Measurements from ENCODE around the gene PPM1A.

PPM1A gene

GRCh38 chr14:60204843-60205774, 43.9 kb upstream of the PPM1A start:
- H3K27ac ChIP-seq (ENCODE audit: extremely low read depth, low read depth, low read length) = no peak overlapping the region
- H3K4me3 ChIP-seq (ENCODE audit: low read depth, low read length) = no peak overlapping the region
- no peaks in the 10 kb centered on the region for H3K4me1 ChIP-seq (ENCODE audit: control insufficient read depth, insufficient read depth, low read length)
- H3K36me3 ChIP-seq (ENCODE audit: control insufficient read depth in 2 of 2, insufficient read depth in 1 of 2, low read length in 2 of 2) = no peaks in the 10 kb centered on the region
- no peaks in the 10 kb centered on the region for H3K9me3 ChIP-seq (ENCODE audit: control insufficient read depth, insufficient read depth, low read depth, low read length)
- POLR2A ChIA-PET = no interaction called here
- CTCF ChIA-PET = no interaction called here
- no peak for TF ChIP-seq ZNF48 (tag by site-specific recombination; IDR thresholded peaks at IDR 0.05)
- no peak for TF ChIP-seq ZNF112 (tag by site-specific recombination; IDR thresholded peaks at IDR 0.05)
- no peak for TF ChIP-seq GLIS1 (tag by site-specific recombination; IDR thresholded peaks at IDR 0.05)
- TF ChIP-seq ZNF510 (tag by site-specific recombination; IDR thresholded peaks at IDR 0.05; ENCODE audit: insufficient replicate concordance) = no peak
- TF ChIP-seq BCL11B (tag by site-specific recombination; IDR thresholded peaks at IDR 0.05; ENCODE audit: low read depth) = no peak
- no peak for TF ChIP-seq ZNF341 (tag by site-specific recombination; IDR thresholded peaks at IDR 0.05; ENCODE audit: low read depth)
- no peak for TF ChIP-seq EGR2 (tag by site-specific recombination; IDR thresholded peaks at IDR 0.05; ENCODE audit: low read depth)
- TF ChIP-seq ZNF280C (tag by site-specific recombination; IDR thresholded peaks at IDR 0.05) = no peak
- no peak for TF ChIP-seq SP7 (tag by site-specific recombination; IDR thresholded peaks at IDR 0.05)
- no peak for TF ChIP-seq ZNF629 (tag by site-specific recombination; IDR thresholded peaks at IDR 0.05)
- TF ChIP-seq ZNF394 (tag by site-specific recombination; IDR thresholded peaks at IDR 0.05; ENCODE audit: borderline replicate concordance) = no peak
- TF ChIP-seq, protein P1, sequence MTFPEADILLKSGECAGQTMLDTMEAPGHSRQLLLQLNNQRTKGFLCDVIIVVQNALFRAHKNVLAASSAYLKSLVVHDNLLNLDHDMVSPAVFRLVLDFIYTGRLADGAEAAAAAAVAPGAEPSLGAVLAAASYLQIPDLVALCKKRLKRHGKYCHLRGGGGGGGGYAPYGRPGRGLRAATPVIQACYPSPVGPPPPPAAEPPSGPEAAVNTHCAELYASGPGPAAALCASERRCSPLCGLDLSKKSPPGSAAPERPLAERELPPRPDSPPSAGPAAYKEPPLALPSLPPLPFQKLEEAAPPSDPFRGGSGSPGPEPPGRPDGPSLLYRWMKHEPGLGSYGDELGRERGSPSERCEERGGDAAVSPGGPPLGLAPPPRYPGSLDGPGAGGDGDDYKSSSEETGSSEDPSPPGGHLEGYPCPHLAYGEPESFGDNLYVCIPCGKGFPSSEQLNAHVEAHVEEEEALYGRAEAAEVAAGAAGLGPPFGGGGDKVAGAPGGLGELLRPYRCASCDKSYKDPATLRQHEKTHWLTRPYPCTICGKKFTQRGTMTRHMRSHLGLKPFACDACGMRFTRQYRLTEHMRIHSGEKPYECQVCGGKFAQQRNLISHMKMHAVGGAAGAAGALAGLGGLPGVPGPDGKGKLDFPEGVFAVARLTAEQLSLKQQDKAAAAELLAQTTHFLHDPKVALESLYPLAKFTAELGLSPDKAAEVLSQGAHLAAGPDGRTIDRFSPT (tag by site-specific recombination; IDR thresholded peaks at IDR 0.05) = no peak
- TF ChIP-seq ZNF174 (tag by site-specific recombination; IDR thresholded peaks at IDR 0.05) = no peak
- TF ChIP-seq ZBTB1 (tag by site-specific recombination; IDR thresholded peaks at IDR 0.05) = no peak
- TF ChIP-seq GLI4 (tag by site-specific recombination; IDR thresholded peaks at IDR 0.05) = no peak
- no peak for TF ChIP-seq ZEB2 (tag by site-specific recombination; IDR thresholded peaks at IDR 0.05)
- no peak for TF ChIP-seq ZNF76 (tag by site-specific recombination; IDR thresholded peaks at IDR 0.05; ENCODE audit: borderline replicate concordance, low read depth)

DNA sequence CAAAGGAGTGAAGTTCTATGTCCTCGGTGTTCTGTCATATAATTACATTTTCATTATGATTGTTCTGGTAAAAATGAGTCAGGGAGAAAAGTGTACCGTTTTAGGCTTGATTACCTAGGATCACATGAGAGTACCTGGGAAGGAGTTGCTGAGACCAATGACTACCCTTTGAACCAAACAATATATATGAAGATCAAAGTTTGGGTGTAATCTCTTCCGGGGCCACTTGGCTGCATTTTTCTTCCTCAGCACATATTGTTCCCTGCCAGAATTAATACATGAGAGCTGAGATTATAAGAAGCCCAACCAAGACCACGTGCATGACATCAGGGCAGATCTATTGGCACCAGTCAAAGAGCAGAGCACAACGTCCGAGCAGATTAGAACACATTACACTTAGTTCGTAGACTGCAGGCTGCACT, 42.8 kb upstream of the PPM1A start:
- Histone ChIP-seq H3K27ac (ENCODE audit: extremely low read depth, low read depth, low read length) (no peak overlapping the region), H3K4me3 (ENCODE audit: low read depth, low read length) (no peak overlapping the region), H3K4me1 (ENCODE audit: control insufficient read depth, insufficient read depth, low read length) (no peaks in the 10 kb centered on the region), H3K9me3 (ENCODE audit: control insufficient read depth, insufficient read depth, low read depth, low read length) (no peaks in the 10 kb centered on the region), H3K36me3 (ENCODE audit: control insufficient read depth in 2 of 2, insufficient read depth in 1 of 2, low read length in 2 of 2) (no peaks in the 10 kb centered on the region)
- POLR2A ChIA-PET = no interaction called here
- CTCF ChIA-PET = no interaction called here
- TF ChIP-seq ZNF394 (tag by site-specific recombination; IDR thresholded peaks at IDR 0.05; ENCODE audit: borderline replicate concordance) = no peak
- no peak for TF ChIP-seq ZNF341 (tag by site-specific recombination; IDR thresholded peaks at IDR 0.05; ENCODE audit: low read depth)
- TF ChIP-seq ZNF239 (tag by site-specific recombination; IDR thresholded peaks at IDR 0.05) = no peak
- no peak for TF ChIP-seq ZNF792 (tag by site-specific recombination; IDR thresholded peaks at IDR 0.05)
- TF ChIP-seq KLF8 (tag by site-specific recombination; IDR thresholded peaks at IDR 0.05) = no peak
- TF ChIP-seq SP7 (tag by site-specific recombination; IDR thresholded peaks at IDR 0.05) = no peak
- no peak for TF ChIP-seq ZNF211 (tag by site-specific recombination; IDR thresholded peaks at IDR 0.05; ENCODE audit: low read depth)
- TF ChIP-seq ZNF391 (tag by site-specific recombination; IDR thresholded peaks at IDR 0.05; ENCODE audit: borderline replicate concordance, low read depth) = no peak
- TF ChIP-seq ZNF19 (tag by site-specific recombination; IDR thresholded peaks at IDR 0.05; ENCODE audit: low read depth) = no peak
- TF ChIP-seq ZNF837 (tag by site-specific recombination; IDR thresholded peaks at IDR 0.05) = no peak
- TF ChIP-seq KLF7 (tag by site-specific recombination; IDR thresholded peaks at IDR 0.05; ENCODE audit: borderline replicate concordance) = no peak
- TF ChIP-seq ZNF670 (tag by site-specific recombination; IDR thresholded peaks at IDR 0.05; ENCODE audit: low read depth) = no peak
- TF ChIP-seq ZNF157 (tag by site-specific recombination; IDR thresholded peaks at IDR 0.05) = no peak
- no peak for TF ChIP-seq OVOL3 (tag by site-specific recombination; IDR thresholded peaks at IDR 0.05)

Measured in HEK293 (cell line).